Measurements from ENCODE around the gene CTSL.
"Not testable (repeated sequence)": the region's sequence is repeated elsewhere in the genome, so short reads cannot be mapped to it uniquely, and the experiment has no call there.

CTSL gene

DNA sequence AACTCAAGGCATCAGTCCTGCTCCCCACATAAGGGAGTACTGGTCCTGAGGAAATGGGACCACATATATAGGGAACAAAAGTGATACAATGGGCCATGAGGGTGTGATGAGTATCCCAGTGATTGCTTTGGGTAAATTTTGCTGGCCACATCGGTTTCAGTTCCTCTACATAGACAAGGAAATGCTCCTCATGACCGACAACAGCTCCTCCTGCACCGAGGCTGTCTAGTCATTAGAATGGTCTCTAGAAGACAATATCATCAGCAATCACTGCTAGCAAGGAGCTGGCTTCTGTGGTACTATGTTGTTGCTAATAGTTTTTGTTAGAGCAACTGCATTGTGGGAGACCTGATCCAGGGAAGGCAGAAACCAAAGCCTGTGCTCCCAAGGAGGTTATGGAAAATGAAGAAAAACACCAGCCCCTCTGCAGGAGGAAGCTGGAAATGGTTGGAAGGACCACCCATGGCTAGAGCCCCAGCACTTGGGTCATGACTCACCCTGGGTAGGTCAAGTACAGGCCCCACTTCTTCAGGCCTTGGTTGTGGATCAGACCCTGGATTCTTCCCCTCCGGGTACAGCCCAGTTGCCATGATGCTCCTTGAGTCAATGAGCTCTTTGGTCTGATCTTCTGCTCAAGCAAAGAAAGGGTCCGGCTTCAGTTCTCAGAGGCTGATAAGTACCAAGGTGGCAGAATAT lies 3.4 kb upstream of the CTSL start:
- DNase-seq: no peak

DNA sequence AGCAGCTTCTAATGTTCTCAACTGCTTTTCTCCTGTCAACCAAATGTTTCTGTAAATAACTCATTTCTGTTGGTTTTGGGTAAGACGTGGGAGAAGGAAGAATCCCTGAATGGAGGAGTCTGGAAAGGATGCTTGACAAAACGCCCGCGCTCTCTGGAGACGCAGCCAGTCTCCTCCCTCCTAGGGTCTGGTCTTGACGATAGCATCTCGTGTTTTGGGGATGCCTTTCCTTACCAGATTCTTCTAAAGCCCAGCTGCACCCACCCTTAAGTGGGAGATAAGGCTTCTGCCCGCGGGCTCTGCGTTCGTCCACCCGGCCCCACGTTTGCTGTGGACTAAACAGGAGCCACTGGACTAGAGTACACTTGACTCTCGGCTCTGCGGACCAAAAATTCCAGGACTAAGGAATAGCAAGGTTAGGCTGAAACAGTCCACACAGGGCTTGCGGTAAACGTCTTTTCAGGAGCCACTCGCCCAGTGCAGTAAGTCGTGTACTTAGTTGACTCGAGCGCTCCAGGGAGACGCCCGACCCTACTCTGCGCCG lies 491 bp upstream of the CTSL start:
- no peak for DNase-seq

DNA sequence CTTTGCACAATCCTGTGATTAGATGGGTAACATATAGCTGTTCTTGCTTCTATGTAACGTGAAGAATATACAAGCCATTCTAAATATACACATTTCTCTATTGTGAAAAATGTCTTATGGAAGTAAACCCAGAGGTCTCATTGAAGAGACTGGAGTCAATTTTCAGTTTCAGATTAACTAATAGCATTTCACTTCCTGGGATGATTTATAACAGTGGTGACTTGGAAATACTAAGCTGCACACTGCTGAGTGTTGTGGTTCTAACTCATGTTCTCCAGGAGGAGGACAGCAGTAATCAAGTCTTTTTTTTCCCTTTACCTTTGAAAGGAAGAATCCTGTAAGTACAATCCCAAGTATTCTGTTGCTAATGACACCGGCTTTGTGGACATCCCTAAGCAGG lies 3.3 kb downstream of the CTSL start:
- no peak for DNase-seq

DNA sequence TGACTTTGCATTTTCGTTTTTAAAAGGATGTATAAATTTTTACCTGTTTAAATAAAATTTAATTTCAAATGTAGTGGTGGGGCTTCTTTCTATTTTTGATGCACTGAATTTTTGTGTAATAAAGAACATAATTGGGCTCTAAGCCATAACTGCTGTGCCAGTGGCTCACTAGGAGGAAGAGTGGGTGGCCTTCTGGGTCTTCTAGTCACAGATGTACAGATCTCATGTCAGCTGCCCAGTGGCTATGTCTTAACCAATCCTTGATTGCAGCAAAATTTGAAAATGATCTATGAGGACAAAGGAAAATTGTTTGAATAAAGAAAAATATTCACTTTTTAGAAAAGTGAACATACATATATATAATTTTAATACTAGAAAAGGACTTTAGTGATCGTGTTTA lies 5.4 kb downstream of the CTSL start:
- DNase-seq: no peak

DNA sequence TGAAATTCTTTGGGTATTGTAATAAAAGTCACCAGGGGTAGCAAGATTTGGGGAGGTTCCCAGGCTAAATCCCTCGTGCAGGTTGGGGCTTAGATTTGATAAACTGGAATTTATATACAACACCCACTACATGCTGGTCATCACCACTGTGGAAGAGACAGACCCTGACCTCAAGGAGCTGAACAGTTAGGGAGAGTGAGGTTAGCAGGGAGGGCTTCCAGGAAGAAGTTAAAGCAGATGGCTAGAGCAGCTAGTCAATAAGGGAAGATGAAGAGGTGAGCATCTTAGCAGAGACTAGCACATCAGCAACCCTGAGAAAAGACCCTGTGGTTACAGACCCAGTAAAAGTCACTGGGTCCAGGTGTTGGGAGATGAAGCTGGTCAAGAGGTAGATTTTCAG lies 6.4 kb downstream of the CTSL start:
- DNase-seq: no peak

DNA sequence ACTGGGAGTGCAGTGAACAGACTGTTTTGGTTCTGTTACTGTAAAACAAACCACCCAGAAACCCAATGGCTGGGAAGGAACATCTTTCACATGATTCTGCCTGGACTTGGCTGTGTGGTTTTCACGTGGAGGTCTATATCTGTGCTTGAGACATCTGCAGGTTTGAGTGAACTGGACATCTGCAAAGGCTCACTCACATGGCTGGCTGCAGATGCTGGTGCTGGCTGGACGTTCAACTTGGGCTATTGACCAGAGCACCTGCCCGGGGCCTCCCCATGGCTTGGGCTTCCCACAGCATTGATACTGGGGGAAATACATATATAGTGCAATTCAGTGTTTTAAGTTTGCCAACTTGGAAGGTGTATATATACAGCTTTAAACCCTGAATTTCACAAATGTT lies 6.8 kb downstream of the CTSL start:
- DNase-seq: no peak

DNA sequence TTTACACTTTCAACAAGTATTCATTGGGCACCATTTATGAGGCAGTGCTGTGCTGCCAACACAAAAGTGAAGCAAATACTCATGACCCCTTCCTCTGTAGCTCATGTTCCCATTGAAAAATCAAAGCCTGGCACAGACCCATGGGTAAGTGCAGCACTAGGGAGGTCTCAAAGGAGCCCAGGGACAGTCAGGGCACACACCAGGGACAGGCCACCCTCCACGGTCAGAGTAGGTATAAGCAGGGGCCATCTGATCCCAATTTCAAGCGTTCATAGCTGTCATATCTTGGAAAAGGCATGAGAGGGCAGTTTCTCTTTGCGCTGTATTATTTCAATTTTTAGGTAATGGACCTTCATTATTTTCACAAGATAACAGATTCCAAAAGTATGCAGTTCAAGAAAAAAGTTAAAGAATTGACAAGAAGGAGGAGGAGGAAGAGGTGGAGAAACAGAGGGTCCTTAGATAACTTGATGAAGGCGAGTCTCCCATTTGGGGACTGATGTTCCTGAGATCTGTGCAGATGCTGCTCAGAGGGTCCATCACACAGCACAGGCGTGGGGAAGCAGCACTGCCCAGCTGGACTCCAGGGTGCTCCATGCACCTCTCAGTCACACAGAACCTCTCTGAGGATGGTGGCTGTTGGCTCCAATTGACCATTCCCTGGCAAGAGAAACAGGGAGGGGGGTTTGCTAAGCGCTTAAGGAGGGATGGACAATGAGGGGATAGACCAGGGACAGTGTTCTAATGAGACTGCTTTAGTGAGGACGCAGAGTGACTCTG lies 7.5 kb downstream of the CTSL start:
- DNase-seq: no peak

DNA sequence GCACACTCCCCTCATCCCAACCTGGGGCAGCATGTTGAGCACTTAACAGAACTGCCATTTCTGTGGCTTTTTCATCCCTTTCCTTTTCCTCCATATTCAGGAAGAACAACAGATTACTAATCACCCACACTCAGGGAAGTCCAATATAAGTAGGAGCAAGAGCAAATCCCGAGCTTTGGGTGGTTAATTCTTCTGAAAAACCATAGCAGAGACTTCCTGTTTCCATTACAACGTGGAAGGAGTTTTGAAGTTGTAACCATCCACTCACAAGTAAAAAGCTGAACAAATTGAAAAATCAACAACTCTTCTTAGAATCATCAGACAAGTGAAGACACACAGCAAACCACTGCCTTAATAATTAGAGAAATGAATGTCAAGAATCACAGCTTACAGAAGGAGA lies 8.2 kb downstream of the CTSL start:
- DNase-seq: no peak

DNA sequence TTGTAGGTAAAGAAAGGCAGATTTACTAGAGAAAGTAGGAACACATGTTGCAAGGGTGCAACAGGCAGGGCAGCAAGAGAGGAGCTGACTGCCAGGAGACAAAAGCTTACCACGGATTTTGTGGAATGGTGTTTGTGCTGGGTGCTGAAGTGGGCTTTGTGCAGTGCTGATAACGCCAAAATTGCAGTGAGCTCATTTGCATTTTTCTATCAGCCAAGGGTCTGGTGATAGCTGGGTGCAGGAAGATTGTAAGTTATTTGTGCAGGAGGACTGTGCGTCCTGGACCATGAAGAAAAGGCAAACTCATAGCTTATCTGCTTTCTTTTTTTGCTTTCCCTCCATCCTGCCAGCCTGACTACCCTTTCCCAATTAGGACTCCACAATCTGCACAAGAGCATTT lies 13.6 kb downstream of the CTSL start:
- DNase-seq: no peak

DNA sequence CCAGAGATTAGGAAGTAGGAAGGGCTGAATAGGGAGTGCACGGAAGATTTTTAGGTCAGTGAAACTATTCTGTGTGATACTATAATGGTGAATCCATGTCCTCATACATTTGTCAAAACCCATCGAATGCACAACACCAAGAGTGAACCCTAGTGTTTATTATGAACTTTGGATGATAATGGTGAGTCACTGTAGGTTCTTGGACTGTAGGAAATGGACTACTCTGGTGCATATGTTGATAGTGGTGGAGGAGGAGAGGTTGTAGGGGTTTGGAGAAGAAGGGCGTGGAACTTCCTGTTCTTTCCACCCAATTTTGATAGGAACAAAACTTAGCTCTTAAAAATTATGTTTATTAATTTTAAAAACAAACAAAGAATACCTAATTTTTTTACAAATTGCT lies 14.3 kb downstream of the CTSL start:
- no peak for DNase-seq

DNA sequence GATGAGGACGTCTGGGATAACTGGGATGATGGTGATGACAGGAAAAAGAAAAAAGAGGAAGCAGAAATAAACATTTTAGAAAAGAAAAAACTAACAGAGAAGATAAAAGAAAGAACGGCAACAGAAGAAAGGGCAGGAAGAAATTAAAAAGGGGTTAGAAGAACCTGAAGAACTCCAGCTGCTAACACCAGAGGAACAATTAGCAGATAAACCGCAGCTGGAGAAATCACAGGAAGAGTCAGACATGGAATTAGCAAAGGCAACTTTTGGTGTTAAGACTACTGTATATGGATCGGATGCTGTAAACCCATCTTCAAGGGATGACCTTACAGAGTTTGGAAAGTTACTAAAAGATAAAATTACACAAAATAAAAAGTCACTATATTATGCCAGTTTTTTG lies 15.4 kb downstream of the CTSL start:
- DNase-seq: no peak

DNA sequence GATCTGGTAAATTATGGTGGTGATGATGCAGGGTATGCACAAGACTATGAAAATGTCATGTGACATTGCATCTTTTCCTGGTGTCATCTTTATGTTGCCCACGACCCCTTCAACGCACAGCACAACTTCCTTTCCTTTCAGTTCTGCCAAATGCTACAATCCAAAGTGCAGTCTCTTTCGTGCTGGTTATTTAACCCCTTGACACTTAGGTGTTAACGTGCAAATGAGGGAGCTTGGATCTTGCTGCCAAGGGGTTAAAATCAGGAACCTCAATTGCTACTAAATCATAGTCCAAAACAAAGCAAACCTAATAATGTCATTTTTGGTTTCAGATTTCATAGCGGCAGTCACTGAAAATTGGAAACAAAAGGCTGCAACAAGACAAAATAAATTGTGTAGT lies 16.0 kb downstream of the CTSL start:
- no peak for DNase-seq

DNA sequence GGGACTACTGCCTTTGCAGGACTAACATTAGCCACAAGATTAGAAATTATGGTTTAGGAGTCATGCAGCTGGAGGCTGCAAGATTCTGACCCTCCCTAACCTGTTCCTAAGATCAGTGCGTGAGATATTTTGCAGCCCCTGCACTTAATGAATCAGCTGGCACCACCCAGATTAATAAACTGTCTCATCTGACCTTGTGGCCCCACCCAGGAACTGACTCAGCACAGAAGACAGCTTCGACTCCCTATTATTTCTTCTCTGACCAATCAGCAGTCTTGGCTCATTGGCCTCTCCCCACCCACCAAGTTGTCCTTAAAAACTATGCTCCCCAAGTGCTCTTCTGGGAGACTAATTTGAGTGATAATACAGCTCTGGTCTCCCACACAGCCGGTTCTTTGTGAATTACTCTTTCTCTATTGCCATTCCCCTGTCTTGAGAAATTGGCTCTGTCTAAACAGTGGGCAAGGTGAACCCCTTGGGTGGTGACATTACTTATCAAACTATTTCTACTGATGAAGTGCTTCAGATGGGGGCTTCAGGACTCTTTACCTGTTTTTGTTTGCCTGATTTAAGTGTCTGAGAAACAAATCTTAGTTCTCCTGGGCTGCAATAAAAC lies 17.0 kb downstream of the CTSL start:
- no peak for DNase-seq

DNA sequence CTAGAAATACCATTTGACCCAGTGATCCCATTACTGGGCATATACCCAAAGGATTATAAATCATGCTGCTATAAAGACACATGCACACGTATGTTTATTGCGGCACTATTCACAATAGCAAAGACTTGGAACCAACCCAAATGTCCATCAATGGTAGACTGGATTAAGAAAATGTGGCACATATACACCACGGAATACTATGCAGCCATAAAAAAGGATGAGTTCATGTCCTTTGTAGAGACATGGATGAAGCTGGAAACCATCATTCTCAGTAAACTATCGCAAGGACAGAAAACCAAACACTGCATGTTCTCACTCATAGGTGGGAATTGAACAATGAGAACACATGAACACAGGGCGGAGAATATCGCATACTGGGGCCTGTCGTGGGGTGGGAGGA lies 18.3 kb downstream of the CTSL start:
- not testable (repeated sequence) for DNase-seq

DNA sequence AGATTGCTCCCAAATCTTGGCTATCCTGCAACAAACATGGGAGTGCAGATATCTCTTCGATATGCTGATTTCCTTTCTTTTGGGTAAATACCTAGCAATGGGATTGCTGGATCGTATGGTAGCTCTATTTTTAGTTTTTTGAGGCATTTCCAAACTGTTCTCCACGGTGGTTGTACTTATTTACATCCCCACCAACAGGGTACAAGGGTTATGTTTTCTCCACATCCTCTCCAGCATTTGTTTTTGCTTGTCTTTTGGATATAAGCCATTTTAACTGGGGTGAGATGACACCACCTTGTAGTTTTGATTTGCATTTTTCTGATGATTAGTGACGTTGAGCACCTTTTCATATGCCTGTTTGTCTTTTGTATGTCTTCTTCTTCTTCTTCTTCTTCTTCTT lies 20.3 kb downstream of the CTSL start:
- DNase-seq: no peak

DNA sequence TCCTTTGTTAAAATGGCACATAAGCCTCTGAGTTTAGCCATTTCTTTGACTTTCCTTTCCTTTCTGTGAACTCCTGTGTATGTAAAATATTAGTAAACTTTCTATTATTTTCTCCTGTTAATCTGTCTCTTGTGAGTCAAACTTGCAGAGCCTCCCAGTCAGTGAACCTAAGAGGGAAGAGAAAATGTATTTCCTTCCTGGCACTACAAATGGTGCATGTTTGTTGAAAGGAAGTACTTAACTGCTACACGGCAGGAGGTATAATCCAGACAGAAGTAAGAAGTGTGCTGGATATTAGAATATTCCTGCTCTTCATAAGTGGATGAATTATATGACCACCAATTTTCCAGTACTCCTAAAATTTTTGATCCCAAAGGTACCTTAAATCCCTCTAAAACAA lies 23.0 kb downstream of the CTSL start:
- no peak for DNase-seq

DNA sequence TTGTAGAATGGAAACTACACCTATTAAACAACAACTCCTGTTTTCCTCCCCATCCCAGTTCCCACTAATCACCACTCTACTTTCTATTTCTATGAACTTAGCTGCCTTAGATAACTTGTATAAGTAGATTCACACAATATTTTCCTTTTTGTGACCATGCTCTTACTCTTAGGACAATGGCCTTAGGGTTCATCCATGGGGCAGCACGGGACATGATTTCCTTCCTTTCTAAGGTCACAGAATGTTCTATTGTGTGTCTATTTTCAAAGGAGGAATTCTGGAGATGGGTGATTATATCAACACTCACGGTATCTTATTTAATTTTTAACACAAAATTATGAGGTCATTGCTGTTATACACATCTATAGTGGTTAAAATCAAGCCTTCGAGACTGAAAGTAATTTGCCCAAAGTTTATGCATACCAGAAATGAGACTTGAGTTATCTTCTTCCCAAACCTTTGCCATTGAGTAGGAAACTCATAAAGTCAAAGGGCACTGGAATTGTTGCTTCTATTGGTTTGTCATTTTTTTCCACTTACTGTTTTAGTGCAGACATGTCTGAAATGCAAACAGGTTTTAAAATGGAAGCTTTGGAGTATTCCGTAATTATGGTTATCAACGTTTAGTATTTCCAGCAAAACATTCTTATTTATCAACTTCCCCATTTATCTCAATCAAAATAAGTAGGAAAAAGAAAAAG lies 23.6 kb downstream of the CTSL start:
- no peak for DNase-seq

DNA sequence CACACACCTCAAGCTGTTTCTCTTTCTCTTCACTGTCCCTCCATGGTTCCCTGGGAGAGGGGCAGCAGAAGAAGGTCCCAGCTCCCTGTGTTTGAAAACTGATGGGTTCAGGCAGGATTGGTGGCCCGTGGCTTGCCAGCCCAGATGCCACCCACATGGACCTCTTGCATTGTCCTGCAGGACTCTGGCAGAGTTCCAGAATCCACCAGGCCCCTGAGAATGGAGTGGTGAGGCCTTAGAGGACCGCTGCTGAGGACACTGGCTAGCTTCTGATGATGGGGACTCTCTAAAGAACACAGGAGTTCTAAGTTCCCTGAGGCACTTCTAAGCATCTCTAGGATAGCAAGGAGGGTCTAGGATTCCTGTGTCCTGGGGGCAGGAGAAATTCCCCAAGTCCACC lies 24.8 kb downstream of the CTSL start:
- no peak for DNase-seq

DNA sequence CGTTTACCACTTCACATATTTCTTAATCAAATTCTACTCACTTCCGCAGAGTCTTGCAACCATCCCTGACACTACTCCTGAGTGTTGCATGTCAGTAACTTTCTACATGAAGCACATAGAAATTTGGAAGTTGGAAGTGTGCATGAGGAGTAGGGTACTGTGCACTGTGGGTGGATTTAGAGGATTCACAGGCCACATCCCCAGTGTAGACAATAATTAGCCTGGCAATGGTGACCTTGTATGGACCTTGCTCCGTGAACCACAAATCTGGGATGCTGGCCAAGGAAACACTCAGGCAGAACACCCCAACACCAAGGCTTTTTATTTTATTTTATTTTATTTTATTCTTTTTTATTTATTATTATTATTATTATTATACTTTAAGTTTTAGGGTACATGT lies 25.5 kb downstream of the CTSL start:
- no peak for DNase-seq

DNA sequence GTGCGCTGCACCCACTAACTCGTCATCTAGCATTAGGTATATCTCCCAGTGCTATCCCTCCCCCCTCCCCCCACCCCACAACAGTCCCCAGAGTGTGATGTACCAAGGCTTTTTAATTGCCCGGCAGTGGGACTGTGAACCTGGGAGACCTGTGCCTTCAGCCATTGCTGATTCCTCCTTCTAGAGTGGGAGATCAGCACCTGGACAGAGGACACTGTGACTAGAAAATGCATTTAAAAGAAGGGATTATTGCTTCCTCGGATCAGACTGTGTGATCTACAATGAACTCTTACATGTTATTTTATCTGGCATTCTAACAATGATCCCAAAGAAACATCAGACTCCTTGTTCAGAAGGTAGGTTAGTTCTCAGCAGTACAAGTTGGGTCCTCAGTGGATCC lies 25.9 kb downstream of the CTSL start:
- no peak for DNase-seq

DNA sequence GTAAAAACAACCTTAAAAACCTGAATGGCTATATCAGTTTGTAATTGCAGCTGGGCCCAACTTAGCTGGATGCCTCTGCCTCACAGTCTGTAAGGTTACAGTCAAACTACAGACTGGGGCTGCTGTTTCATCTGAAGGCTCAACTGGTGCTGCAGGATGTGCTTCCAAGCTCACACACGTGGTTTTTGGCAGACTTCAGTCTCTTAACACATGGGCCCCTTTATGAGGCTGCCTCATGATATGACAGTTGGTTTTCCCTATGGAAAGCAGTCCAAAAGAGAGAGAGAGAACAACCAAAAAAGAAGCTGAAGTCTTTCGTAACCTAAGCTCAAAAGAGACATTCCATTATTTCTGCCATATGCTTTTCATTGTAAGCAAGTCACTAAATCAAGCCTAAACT lies 27.4 kb downstream of the CTSL start:
- DNase-seq: no peak

DNA sequence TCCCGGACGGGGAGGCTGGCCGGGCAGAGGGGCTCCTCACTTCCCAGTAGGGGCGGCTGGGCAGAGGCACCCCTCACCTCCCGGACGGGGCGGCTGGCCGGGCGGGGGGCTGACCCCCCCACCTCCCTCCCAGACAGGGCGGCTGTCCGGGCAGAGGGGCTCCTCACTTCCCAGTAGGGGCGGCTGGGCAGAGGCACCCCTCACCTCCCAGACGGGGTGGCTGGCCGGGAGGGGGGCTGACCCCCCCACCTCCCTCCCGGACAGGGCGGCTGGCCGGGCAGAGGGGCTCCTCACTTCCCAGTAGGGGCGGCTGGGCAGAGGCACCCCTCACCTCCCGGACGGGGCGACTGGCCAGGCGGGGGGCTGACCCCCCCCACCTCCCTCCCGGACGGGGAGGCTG lies 32.4 kb downstream of the CTSL start:
- not testable (repeated sequence) for DNase-seq

DNA sequence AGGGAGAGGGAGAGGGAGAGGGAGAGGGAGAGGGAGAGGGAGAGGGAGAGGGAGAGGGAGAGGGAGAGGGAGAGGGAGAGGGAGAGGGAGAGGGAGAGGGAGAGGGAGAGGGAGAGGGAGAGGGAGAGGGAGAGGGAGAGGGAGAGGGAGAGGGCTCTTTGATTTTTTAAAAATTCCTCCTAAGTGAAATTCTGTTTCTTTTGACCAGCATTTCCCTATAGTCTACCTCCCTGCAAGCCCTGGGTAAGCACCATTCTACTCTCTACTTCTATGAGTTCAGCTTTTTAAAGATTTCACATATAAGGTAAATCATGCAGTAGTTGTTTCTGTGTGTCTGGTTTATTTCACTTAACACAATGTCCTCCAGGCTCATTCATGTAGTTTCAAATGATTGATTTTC lies 34.1 kb downstream of the CTSL start:
- DNase-seq: not testable (repeated sequence)

DNA sequence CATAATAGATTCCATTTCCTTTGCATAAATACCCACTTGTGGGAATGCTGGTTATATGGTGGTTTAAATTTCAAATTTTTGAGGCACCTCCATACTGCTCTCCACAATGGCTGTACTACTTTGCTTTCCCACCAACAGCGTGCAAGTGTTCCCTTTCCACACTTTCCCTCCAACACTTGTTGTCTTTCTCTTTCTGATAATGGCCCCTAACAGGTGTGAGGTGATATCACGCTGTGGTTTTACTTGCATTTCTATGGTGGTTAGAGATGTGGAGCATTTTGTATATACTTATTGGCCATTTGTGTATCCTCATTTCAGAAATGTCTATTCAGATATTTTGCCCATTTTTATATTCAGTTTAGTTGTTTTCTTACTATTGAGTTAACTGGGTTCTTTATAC lies 34.6 kb downstream of the CTSL start:
- no peak for DNase-seq
